Suprapubic skin (tissue), 4 donors: ENCODE measurements around the gene ALDH1L1. TPM values are rescaled to one million over a fixed set of nuclear protein-coding genes. Genes with fewer than 3 reads are reported as not detected.
"Not testable (repeated sequence)": the region's sequence is repeated elsewhere in the genome, so short reads cannot be mapped to it uniquely, and the experiment has no call there.

Experiments used
- DNase-seq, 2 donors: peaks; one replicate each; pipeline ENCODE4 v3.0.0-alpha.2; 2019; ENCODE audit warnings: low spot score in 2 of 2
- H3K27ac ChIP-seq: fragments of 200-600 bp; sonication (generic); one replicate; pipeline ENCODE4 v1.5.1; 2019
- H3K27me3 ChIP-seq: fragments of 200-600 bp; sonication (generic); one replicate; pipeline ENCODE4 v1.5.1; 2019
- H3K36me3 ChIP-seq: fragments of 200-600 bp; sonication (generic); one replicate; pipeline ENCODE4 v1.5.1; 2019
- H3K4me1 ChIP-seq: fragments of 200-600 bp; sonication (generic); one replicate; pipeline ENCODE4 v1.5.1; 2019
- H3K4me3 ChIP-seq: fragments of 200-600 bp; sonication (generic); one replicate; pipeline ENCODE4 v1.5.1; 2019; ENCODE audit warnings: mild to moderate bottlenecking
- H3K9me3 ChIP-seq: fragments of 200-600 bp; sonication (generic); one replicate; pipeline ENCODE4 v1.5.1; 2019
- EP300 ChIP-seq: sonication (generic); formaldehyde crosslinking; IDR thresholded peaks from one replicate; pipeline ENCODE4 v1.6.1; 2017; ENCODE audit warnings: antibody characterized with exemption
- POLR2A ChIP-seq, 2 donors: fragments of 450-650 bp; IDR thresholded peaks; one replicate each; pipeline ENCODE4 v1.6.1; 2017; ENCODE audit warnings: antibody characterized with exemption in 2 of 2, mild to moderate bottlenecking in 2 of 2, moderate library complexity in 2 of 2
- POLR2AphosphoS5 ChIP-seq, 3 donors: sonication (generic); formaldehyde crosslinking; IDR thresholded peaks; one replicate each; pipeline ENCODE4 v1.6.1; 2017; ENCODE audit warnings: antibody characterized with exemption in 3 of 3
- WGBS: methylation state at CpG from one replicate; pipeline ENCODE4 v1.1.5; 2018; 5-methylcytosine and 5-hydroxymethylcytosine counted together
- total RNA-seq, 4 donors: library from RNA; depleted of rRNA; stranded (reverse); fragments of >200 nt; gene quantifications; one replicate each; pipeline ENCODE4 v1.1.0, GENCODE V29; 2016
- TF ChIP-seq, protein P1 (sequence below), 2 donors: fragments of 200-600 bp in 1 of 2; fragments of 450-650 bp in 1 of 2; sonication (generic) in 1 of 2; IDR thresholded peaks; one replicate each; pipeline ENCODE4 v1.5.1; 2016 to 2019; ENCODE audit warnings: antibody characterized with exemption in 2 of 2, mild to moderate bottlenecking in 1 of 2, moderate library complexity in 1 of 2

Gene ALDH1L1
- total RNA-seq, 4 donors from 2014 or later = 5.1 to 8.5 (median 7.4) TPM

DNA sequence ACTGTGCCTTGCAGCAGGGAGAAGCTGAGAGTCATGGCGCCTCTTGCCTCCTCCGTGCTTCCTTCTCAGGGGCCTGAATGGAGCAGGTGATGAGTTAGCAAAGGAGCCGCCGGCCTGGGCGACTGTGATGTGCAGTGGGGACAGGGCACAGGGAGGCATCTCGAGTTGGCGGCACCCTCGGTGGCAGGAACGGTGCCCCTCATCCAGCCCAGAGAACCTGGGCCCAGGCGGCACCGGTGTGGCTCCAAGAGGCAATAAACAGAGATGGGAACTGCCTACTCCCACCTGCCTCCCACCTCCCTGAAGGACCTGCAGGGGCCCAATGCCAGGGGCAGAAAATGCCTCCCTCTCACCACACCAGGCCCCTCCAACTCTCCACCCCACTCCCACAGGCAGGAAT, 102.6 kb downstream of the ALDH1L1 start:
- Histone ChIP-seq H3K4me3 (no peak overlapping the region), H3K27me3 (no peaks in the 10 kb centered on the region), H3K27ac (no peak overlapping the region), H3K36me3 (peaks cover 8% of the 10 kb centered on the region), H3K9me3 (peaks cover 6% of the 10 kb centered on the region), H3K4me1 (peaks cover 13% of the 10 kb centered on the region)
- WGBS = 92% methylated on average over 2 of the region's 11 CpGs
- TF ChIP-seq, protein P1, sequence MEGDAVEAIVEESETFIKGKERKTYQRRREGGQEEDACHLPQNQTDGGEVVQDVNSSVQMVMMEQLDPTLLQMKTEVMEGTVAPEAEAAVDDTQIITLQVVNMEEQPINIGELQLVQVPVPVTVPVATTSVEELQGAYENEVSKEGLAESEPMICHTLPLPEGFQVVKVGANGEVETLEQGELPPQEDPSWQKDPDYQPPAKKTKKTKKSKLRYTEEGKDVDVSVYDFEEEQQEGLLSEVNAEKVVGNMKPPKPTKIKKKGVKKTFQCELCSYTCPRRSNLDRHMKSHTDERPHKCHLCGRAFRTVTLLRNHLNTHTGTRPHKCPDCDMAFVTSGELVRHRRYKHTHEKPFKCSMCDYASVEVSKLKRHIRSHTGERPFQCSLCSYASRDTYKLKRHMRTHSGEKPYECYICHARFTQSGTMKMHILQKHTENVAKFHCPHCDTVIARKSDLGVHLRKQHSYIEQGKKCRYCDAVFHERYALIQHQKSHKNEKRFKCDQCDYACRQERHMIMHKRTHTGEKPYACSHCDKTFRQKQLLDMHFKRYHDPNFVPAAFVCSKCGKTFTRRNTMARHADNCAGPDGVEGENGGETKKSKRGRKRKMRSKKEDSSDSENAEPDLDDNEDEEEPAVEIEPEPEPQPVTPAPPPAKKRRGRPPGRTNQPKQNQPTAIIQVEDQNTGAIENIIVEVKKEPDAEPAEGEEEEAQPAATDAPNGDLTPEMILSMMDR (IDR thresholded peaks at IDR 0.05) = no peak
- TF ChIP-seq POLR2AphosphoS5 (IDR thresholded peaks at IDR 0.05) = no peak
- no peak for TF ChIP-seq EP300
- no peak for TF ChIP-seq POLR2A (IDR thresholded peaks at IDR 0.05)
- DNase-seq = no peak

DNA sequence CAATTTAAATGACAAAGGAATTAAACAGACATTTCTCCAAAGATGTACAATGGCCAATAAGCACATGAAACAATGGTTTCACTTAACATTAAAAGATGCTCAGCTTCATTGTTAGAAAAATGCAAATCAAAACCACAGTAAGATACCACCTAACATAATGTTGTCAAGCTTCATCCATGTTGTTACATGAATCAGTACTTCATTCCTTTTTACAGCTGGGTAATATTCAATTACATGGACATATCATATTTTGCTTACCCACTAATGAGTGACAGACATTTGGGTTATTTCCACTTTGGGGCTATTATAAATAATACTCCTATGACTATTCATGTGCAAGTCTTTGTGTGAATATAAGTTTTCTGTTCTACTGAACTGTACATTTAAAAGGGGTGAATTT, 104.2 kb downstream of the ALDH1L1 start:
- no peak for DNase-seq
- no peaks in the 10 kb centered on the region for H3K27me3 ChIP-seq
- peaks cover 8% of the 10 kb centered on the region for H3K36me3 ChIP-seq
- no peak overlapping the region for H3K27ac ChIP-seq
- H3K4me3 ChIP-seq = no peak overlapping the region
- TF ChIP-seq EP300 (no peak), POLR2A (IDR thresholded peaks at IDR 0.05) (no peak), POLR2AphosphoS5 (IDR thresholded peaks at IDR 0.05) (no peak)
- TF ChIP-seq, protein P1 (IDR thresholded peaks at IDR 0.05) = no peak
- H3K4me1 ChIP-seq = no peaks in the 10 kb centered on the region
- H3K9me3 ChIP-seq = peaks cover 6% of the 10 kb centered on the region

DNA sequence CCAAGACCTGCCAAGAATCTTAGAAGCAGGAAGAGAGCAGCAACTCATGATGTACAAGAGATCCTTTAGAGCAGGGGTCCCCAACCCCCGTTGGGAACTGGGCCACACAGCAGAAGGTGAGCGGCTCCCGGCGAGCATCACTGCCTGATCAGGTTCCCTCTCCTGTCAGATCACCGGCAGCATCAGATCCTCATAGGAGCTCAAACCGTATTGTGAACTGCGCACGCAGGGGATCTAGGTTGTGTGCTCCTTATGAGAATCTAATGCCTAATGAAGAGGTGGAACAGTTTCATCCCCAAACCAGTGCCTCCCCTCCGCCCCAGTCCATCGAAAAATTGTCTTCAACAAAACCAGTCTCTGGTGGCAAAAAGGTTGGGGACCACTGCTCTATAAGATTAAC, 110.2 kb downstream of the ALDH1L1 start:
- H3K27ac ChIP-seq = no peak overlapping the region
- no peaks in the 10 kb centered on the region for H3K4me1 ChIP-seq
- DNase-seq = no peak
- peaks cover 6% of the 10 kb centered on the region for H3K36me3 ChIP-seq
- peaks cover 6% of the 10 kb centered on the region for H3K9me3 ChIP-seq
- 93% methylated on average over 10 of the region's 10 CpGs for WGBS
- H3K27me3 ChIP-seq = no peaks in the 10 kb centered on the region
- TF ChIP-seq POLR2A (IDR thresholded peaks at IDR 0.05) = no peak
- no peak for TF ChIP-seq POLR2AphosphoS5 (IDR thresholded peaks at IDR 0.05)
- no peak for TF ChIP-seq EP300
- TF ChIP-seq, protein P1 (IDR thresholded peaks at IDR 0.05) = no peak
- no peak overlapping the region for H3K4me3 ChIP-seq

DNA sequence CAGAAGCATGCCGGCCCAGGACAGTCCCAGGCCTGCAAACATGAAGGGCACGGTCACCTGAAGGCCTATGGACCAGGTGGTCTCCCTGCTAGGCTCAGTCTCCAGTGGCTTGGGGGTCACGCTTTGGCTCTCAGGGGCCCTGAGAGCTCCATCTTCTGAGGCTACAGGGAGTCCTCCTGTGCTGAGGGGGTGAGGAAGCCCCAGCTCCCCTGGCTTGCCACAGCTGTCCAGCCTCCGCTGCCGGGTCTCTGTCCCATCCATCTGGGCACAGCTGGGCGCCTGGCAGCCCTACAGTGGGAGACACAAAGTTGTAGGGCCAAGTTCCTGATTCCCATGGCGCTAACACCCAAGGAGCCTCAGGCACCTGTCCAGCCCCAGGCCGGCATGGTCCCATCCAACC, 112.4 kb downstream of the ALDH1L1 start:
- H3K4me3 ChIP-seq = no peak overlapping the region
- no peaks in the 10 kb centered on the region for H3K27me3 ChIP-seq
- H3K27ac ChIP-seq = no peak overlapping the region
- H3K9me3 ChIP-seq = no peaks in the 10 kb centered on the region
- no peak for DNase-seq
- no peaks in the 10 kb centered on the region for H3K4me1 ChIP-seq
- peaks cover 6% of the 10 kb centered on the region for H3K36me3 ChIP-seq
- WGBS = 100% methylated on average over 6 of the region's 8 CpGs
- TF ChIP-seq, protein P1 (IDR thresholded peaks at IDR 0.05) = no peak
- no peak for TF ChIP-seq POLR2AphosphoS5 (IDR thresholded peaks at IDR 0.05)
- no peak for TF ChIP-seq POLR2A (IDR thresholded peaks at IDR 0.05)
- TF ChIP-seq EP300 = no peak

DNA sequence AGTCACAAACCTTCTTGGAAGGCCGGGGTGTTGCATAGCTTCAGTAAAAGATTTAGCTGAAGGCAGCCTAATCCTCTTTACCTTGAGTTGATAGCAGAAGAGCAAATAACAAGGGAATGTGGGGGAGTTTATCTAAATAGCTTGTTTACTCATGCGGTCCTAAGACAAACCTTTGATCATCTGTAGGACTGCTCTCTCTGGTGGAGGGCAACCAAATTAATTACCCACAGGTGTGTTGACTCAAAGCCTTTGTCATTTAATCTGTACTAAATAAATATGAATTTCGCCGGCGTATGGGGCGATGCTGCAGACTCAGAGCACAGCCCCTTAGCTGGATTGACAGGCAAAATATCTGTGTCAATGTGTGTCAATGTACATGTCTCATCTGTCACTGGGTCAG, 113.7 kb downstream of the ALDH1L1 start:
- whole genome bisulfite sequencing = 98% methylated on average over 6 of the region's 6 CpGs
- not testable (repeated sequence) for H3K4me1 ChIP-seq, H3K27me3 ChIP-seq, H3K9me3 ChIP-seq, DNase-seq, H3K36me3 ChIP-seq, H3K27ac ChIP-seq, H3K4me3 ChIP-seq

DNA sequence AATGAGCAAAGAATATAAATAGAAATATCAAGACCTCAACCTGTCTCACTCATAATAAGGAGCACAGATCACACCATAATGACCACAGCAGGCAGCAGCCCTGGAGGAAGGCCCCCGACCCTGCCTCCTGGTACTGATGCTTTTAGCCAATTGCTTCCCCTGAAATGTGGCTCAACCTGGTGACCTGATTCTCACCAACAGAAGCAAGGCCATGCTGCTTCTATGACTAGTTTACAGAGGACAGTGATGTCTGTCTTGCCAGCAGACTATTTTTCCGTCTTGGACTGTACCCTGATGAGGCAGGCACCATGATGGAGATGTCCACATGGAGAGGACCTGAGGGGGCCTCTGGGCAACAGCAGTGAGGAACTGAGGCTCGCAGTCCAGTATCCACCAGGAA, 114.5 kb downstream of the ALDH1L1 start:
- WGBS = 97% methylated on average over 3 of the region's 3 CpGs

More for the DNA sequence above, 114.5 kb downstream of the ALDH1L1 start:
- H3K4me1 ChIP-seq = no peaks in the 10 kb centered on the region
- H3K9me3 ChIP-seq = no peaks in the 10 kb centered on the region
- DNase-seq = no peak
- TF ChIP-seq POLR2AphosphoS5 (IDR thresholded peaks at IDR 0.05) (no peak), POLR2A (IDR thresholded peaks at IDR 0.05) (no peak), EP300 (no peak)
- TF ChIP-seq, protein P1 (IDR thresholded peaks at IDR 0.05) = no peak
- H3K4me3 ChIP-seq = no peak overlapping the region
- H3K27ac ChIP-seq = no peak overlapping the region
- peaks cover 6% of the 10 kb centered on the region for H3K36me3 ChIP-seq
- H3K27me3 ChIP-seq = no peaks in the 10 kb centered on the region
